GM13977 (cell line): ENCODE data around the gene CTNND1.

Source experiments
- DNase-seq: peaks from one replicate; pipeline ENCODE4 v3.0.0; 2012; ENCODE audit warnings: low spot score
- in situ Hi-C: fragments of 300-500 bp; cut with MboI; formaldehyde crosslinking; loops from one replicate; pipeline ENCODE4 v1.12.0; 2022; ENCODE audit warnings: low sequenced_read_pairs, low pct_unique_long_range_greater_than_20kb, mixed read lengths, inconsistent platforms; ENCODE audit not compliant: unreplicated experiment
- TF ChIP-seq, protein P1 (sequence below): IDR thresholded peaks from 2 replicates; pipeline ENCODE4 v1.5.1; 2012; ENCODE audit warnings: mild to moderate bottlenecking, control low read depth; ENCODE audit not compliant: insufficient read depth; ENCODE audit errors: extremely low read depth, missing control alignments

CTNND1 gene

DNA sequence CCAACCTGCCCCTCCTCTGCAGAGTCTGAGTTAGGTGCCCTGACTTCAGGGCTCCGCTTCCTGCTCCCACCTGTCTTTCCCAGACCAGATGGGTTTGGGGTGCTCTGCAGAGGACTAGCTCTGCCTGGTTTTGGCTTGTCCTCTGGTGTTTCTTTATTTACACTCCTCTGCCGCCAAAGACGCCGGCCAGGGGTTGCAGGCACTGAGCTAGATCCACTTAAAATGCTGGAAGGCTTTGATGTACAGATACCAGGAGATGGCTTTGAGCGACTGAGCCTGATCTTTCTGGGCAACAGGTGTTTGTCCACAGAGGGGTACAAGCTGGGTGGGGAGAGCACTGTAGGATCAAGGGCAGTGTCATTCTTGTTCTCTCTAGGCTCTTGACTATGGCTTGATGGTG is 16.4 kb upstream of the CTNND1 start:
- in situ Hi-C loops, result loop anchor here (10.0 kb wide), 1 partner anchor 50 kb away; no protein-coding TSS in a partner anchor
- no peak for DNase-seq
- TF ChIP-seq, protein P1, sequence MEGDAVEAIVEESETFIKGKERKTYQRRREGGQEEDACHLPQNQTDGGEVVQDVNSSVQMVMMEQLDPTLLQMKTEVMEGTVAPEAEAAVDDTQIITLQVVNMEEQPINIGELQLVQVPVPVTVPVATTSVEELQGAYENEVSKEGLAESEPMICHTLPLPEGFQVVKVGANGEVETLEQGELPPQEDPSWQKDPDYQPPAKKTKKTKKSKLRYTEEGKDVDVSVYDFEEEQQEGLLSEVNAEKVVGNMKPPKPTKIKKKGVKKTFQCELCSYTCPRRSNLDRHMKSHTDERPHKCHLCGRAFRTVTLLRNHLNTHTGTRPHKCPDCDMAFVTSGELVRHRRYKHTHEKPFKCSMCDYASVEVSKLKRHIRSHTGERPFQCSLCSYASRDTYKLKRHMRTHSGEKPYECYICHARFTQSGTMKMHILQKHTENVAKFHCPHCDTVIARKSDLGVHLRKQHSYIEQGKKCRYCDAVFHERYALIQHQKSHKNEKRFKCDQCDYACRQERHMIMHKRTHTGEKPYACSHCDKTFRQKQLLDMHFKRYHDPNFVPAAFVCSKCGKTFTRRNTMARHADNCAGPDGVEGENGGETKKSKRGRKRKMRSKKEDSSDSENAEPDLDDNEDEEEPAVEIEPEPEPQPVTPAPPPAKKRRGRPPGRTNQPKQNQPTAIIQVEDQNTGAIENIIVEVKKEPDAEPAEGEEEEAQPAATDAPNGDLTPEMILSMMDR, result no peak

DNA sequence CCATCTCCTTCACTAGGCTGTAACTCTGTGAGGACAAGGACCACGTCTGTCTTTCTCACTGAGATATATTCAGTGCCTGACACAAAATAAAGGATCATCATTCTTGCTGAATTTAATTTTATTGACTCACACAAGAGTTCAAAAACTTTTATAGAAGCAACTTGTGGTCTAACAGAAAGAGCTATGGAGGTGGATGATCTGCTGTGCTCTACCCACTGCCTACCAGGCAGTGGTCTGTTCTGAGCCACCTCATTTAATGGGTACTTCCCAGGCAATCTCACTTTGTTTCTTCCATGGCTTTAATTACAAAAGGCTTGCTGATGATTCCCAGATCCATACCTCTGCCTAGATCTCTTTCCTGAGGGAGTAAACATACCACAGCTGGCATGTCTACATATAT is 14.7 kb upstream of the CTNND1 start:
- TF ChIP-seq, protein P1, result no peak
- no peak for DNase-seq
- in situ Hi-C loops, result loop anchor here (10.0 kb wide), 1 partner anchor 48 kb away; no protein-coding TSS in a partner anchor

DNA sequence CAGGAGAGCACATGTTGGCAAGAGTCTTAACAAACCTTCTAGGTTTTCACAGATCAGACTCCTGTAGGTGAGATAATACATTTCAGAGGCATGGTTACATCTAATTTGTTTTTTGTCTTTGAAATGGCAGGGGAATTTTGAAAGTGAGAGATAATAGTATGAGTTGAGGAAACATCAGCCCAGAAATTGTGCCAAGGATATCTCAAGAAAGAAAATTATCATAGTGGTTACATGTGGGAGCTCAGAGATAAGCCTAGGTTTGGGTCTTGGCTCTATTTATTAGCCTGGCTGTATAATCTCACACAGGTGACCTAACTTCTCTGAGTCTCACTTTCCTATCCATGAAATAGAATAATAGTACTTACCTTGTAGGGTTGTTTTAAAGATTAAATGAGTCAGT is 10.4 kb upstream of the CTNND1 start:
- in situ Hi-C loops, result no loop called here
- DNase-seq, result no peak
- TF ChIP-seq, protein P1, result no peak

DNA sequence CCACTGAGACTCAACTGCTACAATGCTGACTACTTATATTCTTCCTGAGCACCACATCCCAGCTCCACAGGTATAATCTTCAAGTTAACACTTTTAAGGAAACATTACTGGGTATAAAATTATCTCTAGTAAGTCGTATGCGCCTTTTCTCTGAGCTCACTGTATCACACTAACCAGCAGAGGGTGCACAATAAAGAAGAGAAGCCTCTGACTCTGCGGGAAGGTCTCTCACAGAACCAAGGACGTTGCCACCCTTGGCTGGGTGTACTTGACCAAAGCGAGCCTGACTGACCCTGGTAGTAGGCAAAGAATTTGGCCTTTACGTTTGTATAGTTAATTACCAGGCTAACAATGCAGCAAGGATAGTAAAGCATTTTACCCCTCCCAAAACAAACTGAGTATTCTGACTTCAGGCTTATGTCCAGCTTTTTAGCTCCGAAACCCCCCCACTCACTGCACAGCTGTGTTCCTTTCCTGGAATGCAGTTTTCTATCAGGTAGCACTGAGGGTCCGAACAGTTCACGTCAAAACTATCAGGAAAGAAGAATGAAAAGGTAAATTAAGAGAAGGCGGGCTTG is 9.8 kb upstream of the CTNND1 start, which contains the start of gene BTBD18:
TSS of gene BTBD18 (minus strand) at position 144 of the 578 bp plus-strand sequence. CDS start 631 bp downstream, outside the sequence.
- in situ Hi-C loops, result no loop called here
- peak; percentile 50 for DNase-seq
- TF ChIP-seq, protein P1, result peak; percentile 33

DNA sequence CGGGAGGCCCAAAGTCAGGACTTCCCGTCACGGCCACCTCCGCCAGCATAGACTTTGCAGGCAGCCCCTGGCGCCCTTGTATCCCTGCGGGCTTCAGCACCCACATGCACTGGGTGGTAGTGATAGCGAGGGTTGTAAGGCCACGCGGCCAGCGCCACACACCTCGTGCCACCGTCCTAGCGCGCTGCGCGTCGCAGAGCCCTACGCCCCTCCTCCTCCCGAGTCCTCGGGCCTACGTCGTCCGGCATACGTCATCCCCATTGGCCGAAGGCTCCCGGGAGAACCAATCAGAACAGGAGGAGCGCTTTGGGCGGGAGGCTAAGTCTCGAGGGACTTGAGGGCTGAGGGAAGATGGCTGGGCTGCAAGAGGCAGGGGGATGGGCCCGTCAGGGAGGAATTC is 8.6 kb upstream of the CTNND1 start:
- in situ Hi-C loops, result no loop called here
- DNase-seq, result no peak
- TF ChIP-seq, protein P1, result no peak

DNA sequence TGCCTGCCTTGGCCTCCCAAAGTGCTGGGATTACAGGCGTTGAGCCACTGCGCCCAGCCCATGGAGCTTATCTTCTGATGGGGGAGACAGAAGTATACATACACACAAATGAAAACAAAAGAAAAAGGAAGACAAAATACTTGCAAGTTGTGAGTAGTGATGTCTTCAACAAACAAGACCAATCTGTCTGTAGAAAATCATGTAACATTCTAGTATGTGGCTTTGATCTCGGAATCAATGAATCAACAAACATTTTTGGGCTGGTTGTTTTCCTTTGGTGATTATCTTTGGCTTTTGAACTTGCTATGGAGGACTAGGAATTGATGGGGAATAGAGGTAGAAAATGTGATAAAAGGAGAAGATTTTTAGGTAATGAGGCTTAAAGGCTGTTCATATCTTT is 3.4 kb upstream of the CTNND1 start:
- TF ChIP-seq, protein P1, result no peak
- in situ Hi-C loops, result no loop called here
- DNase-seq, result no peak
